ENCODE results near the gene IMMT.
A peak's percentile ranks its signal among the peaks of the same experiment; 100 is the strongest.

IMMT gene

DNA sequence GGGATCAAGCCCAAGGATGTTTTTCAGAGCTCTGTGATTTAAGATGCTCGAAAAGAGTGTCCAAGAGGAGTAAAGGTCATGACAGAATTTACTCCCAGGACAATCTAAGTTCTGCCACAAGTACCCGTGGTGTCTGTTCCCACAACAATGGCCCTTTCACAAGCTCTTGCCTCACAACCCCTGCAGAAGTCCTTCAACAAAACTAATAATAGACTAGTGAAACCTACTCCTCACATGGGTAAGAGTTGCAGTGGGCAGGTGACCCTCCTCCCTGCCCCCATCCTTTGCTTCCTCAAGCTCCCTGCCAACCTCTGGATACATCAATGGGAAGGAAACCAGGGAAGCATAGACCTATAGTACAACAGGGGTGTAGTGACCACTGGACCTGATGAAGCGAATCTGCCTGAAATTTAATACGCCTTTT lies 54.3 kb downstream of the IMMT start:
- no peak for DNase-seq (ENCODE audit: low spot score)

DNA sequence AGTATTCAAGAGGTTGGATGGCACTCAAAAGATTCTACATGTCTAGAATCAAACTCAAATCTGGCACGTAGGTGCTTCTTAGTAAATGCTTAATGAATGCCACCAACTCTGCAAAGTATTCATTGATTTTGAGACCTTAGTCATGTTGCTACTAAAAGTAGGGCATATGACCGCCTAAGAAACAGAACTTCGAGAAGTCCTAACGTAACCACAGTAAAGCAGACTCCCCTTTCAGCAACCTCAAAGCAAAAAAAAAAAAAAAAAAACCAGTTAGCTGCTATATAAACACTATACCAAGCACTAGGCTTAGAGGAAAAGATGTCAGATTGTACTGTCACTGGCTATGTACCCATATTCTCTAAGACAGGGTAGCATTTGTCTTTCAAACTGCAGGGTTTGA lies 55.3 kb downstream of the IMMT start:
- no peak for DNase-seq (ENCODE audit: low spot score)

DNA sequence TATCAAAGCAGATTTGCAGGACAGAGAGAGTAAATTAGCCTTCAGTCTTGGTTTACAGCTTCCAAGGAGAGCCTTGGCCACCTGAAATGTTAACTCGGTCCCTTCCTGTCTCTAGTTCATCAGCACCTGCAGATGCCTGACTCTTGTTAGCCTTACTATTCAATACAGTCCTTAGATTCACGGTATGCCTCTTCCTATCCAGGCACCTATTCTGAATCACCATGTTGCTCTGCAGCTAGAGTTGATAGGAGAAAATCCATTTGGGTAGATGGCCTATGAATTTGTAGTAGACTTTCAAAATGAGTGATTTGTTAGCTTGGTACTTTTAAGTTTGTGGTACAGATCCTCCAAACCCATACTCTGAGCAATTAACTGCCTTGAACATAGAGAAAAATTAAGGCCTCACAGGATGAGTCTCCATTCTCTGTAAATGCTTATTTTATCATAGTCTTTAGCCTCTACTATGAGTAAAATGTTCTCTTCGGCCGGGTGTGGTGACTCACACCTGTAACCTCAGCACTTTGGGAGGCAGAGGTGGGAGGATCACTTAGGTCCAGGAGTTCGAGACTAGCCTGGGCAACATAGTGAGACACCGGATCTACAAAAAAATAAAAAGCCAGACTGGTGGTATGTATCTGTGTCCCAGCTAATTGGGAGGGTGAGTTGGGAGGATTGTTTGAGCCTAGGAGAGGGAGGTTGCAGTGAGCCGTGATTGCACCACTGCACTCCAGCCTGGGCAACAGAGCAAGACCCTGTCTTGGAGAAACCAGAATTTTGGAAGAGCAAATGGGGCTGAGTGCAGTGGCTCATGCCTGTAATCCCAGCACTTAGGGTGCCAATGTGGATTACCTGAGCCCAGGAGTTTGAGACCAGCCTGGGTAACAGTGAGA lies 56.3 kb downstream of the IMMT start:
- DNase-seq (ENCODE audit: low spot score): no peak

DNA sequence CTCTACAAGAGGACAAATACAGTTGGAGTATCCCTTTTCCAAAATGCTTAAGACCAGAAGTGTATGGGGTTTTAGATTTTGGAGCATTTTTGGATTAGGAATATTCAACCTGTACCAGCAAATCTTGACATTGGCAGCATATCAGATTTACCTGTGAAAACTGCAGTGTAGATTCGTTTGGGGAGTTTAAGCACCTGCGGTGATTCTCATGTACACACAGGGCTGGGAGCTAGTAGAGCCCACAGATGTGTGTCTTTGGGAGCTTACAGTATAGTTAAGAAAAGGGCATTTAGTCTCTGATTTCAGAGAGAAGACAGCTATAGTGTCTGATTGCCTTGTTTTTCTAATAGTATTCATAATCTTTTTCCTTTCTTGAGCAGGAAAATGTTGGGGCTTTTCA lies 59.1 kb downstream of the IMMT start:
- DNase-seq (ENCODE audit: low spot score): no peak

DNA sequence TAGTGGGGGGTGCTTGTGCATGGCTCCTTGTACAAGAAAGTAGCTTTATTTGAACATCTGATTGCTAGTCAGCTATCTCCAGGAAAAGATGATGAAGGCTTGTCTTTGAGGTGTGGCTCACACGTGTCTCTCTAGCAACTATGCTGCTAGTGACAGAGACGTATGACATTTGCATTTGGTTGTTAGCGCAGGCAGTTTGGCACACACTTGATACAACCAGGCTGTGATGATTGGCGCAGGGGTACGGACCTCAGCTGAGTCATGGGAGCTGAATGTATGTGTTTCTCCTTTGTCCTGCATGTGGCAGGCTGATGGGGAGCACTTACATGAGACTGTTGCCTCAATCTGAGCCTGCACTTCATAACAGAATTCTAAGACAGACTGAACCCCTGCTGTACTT lies 59.6 kb downstream of the IMMT start:
- no peak for DNase-seq (ENCODE audit: low spot score)

DNA sequence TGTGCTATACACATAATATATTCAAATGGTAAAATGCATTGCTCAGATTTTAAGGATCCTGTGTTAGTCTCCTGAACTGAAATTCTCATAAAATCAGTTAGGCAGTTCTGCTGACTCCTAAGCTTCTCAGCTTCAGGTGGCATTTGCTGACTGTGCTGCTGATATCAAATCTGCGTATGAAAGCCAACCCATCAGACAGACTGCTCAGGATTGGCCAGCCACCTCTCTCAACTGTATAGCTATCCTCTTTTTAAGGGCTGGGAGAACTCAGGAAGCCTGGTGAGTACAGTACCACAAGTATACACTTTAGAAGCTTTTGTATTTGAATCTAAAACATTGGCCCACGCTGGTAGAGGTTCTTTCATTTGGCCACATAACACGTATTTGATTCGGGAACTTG lies 60.6 kb downstream of the IMMT start:
- DNase-seq (ENCODE audit: low spot score): no peak

DNA sequence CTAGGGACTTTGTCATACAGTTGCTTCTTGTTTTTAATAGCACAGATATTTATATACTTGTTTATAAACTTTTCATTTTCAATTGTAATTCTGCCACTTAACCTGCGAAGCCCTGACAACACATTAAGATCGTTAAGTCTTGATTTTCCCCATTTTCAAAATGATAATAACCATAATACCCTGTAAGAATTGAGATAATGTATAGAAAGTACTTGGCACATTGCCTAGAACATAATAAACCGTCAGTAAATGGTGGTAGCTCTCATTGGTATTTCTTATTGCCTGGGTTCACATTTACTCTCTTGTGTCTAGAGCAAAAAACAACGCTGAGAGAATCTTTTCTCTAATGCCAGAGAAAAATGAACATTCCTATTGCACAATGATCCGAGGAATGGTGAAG lies 70.6 kb downstream of the IMMT start:
- DNase-seq (ENCODE audit: low spot score): no peak

DNA sequence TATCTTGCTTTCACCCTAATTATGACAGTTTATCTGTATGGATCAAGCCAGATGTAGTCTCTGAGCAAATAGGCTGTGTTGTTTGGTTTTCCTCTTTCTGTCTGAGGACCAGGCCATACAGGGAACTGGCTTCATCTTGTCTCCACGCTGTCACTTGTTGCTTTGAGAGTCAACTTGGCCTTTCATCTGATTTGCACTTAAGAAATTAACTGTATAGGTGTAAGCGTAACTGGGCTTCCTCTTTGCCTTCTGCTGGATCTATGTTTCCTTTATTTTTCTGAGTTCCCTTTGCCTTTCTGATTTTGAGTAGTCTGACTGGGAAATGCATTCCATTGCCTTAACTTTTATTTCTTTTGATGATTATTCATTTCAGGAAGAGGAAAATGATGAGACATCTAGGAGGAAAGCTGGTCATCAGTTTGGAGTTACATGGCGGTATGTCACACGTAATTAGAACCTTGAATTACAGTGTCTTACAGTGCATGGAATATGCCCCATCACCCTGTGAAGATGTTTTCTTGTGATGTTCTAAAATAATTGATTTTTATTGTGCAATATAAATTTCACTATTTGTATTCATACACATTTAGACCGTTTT lies 71.8 kb downstream of the IMMT start:
- DNase-seq (ENCODE audit: low spot score): no peak

DNA sequence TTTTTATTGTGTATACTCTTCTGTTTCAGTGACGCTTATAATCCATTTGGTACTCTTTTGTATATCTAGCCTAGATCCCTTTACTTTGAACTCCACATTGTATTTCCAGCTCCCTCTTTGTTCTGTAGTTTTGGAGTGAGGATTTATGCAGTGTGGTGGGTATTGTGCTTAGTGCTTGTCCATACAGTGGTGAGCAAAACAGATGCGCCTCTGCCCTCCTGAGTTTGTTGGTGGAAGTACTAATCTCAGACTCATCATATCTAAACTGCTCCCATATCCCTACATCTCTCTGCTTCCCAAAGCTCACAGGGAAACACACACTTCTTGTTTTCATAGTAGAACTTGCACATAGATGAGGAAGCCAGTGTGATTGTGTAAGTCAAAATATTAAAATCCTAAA lies 77.1 kb downstream of the IMMT start:
- DNase-seq (ENCODE audit: low spot score): no peak

DNA sequence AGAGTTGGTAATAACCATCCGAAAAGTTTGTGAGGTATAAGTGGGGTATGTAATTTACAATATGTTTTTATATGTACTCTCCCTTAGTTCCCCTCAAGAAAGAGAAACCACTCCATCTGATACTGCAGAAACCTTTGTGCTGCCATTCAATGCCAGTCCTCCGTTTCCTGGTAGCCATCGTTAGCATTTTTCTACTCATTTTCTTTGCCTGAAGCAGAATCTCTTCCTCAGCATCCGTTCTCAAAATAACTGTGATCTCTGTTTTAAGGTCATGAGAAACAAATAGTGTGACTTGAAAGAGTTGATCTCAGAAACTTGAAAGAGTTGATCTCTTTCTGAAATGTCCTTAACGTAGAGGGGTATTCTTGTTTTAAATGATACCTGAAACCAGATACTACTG lies 88.2 kb downstream of the IMMT start:
- DNase-seq (ENCODE audit: low spot score): peak; percentile 6

DNA sequence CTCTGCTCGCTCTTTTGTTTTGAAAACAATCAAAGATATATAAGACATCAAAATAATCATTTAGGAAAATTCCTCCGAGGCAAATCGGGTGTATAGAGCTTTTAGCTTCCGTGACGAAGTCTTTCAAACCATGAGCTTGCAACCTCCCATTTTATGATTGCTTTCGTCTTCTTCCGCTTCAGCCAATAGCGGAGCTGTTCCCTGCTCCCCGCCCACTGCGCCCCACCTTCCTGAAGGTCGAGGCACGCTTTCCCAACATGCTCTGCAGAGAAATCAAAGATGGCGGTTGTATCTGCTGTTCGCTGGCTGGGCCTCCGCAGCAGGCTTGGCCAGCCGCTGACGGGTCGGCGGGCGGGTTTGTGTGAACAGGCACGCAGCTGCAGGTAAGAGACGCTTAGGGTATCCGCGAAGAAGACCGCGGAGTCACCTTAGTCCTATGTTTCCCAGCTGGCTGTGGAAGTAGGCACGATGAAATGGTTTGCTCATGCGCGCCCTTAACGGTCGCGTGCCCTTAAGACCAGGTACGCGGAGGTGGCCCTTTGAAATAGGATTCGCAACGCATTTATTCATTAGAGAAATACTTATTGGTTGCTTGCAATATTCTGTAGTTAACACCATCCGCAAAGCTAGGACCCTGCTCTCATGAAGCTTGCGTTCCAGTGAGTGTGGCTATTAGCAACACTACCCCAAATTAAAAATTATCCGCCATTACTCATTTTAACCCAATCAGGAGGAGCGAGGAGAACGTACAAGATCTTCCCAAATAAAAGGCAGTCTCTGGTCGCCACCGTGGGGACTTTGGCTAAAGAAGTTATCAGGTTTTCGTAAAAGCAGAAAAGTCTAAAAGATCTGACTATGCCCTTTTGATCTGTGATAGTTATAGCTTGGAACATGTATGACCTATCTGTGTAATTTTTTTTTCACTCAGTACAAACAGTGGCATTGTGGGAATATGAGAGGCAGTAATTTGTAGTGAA lies 89.0 kb downstream of the IMMT start, which contains the start of gene PTCD3:
Gene PTCD3 (plus strand): TSS at position 267 of the 977 bp plus-strand sequence. CDS start 13 bp downstream, at position 280.
- DNase-seq (ENCODE audit: low spot score): peak; percentile 96

DNA sequence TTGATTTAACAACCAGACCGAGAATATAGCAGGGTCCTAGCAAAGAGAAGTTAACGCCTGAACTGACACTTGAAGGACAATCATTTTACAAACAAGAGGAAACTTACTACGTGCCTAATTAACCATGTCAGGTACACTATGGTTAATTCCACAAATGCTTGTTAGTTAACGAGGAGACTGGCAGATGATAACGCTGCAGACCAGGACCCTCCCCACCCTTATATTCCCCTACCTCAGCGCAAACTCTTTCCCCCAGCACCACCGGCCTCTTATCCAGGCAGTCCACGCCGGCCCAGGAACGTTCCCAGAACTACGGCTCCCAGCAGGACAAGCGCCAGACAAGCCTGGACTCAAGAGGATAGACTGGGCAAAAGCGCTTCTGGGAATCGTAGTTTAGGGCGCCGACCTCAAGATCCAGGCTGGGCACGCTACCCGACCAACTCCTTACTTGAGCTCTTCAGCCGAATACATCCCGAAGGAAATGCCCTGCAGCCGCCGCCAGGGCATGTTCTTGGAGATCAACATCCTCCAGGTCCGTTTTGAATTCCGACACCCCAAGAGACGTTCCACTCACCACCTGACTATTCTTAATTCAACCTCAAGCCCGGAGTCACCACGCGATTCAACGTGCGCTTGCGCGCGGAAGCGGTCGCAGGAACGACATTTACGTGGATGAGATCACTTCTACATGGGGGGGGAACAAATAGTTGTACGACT lies 89.9 kb downstream of the IMMT start, which contains the start of gene POLR1A:
Gene POLR1A (minus strand): TSS at position 635 of the 717 bp plus-strand sequence. CDS start 110 bp downstream, at position 525.
- DNase-seq (ENCODE audit: low spot score): peak; percentile 94

DNA sequence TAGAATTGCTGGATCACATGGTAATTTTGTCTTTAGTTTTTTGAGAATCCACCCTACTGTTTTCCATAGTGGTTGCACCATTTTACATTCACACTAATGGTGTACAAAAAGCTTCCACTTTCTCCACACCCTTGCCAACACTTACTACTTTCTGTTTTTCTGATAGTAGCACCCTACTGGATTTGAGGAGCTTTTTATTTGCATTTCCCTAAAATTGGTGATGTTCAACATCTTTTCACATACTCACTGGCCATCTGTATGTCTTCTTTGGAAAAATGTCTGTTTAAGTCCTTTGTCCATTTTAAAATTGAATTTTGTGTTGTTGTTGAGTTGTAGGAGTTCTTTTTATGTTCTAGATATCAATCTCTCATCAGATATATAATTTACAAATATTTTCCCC lies 93.1 kb downstream of the IMMT start:
- no peak for DNase-seq (ENCODE audit: low spot score)

DNA sequence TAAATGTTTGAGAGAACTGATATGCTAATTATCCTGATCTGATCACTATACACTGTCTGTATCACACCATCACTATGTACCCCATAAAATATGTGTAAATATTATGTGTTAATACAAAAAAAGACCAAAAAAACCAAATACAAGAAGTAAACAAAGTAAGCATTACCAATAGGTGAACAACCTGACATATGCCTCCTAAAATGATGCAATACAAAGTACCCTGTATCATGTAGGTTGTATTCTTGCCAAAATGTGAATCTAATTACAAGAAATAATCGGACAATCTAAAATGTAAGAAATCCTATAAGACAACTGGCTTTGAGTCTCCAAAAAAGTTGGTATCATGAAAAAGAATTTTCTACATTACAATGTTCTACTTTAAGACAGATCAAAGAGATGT lies 97.3 kb downstream of the IMMT start:
- DNase-seq (ENCODE audit: low spot score): no peak

DNA sequence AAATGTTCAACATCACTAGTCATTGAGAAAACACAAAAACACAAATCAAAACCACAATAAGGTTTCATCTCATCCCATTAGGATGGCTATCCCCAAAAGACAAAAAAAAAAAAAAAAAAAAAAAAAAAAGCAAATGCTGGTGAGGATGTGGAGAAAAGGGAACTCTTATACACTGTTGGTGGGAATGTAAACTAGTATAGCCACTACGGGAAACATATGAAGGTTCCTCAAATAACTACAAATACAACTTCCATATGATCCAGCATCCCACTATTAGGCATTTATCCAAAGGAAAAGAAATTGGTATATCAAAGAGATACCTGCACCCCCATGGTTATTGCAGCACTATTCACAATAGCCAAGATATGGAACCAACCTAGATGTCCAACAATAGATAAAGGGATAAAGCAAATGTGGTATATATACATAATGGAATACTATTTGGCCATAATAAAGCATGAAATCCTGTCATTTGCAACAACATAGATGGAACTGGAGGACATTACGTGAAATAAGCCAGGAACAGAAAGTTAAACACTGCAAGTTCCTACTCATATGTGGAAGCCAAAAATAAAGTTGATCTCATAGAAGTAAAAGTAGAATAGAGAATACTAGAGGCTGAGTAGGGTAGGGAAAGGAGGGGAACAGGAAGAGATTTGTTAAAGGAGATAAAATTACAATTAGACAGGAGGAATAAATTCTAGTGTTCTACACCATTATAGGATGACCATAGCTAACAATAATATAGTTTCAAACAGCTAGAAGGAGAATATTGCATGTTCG lies 98.0 kb downstream of the IMMT start:
- no peak for DNase-seq (ENCODE audit: low spot score)

DNA sequence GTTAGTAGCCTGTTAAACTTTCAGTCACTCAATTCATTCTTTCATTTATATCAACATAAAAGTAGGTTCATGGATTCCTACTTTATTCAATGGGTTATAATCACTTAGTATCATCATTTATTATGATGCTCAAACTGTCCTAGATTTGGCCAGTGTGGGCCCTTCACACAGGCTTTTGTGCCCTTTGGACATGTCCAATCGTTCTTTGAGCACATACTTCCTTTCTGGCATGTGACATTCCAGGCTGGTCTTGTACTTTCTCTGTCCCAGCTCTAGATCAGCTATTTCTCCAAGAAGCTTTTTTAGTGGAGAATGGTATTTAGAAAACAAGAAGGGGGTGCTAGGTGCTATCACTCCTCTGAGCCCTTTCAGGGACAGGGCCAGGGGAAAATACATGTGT lies 101.0 kb downstream of the IMMT start:
- no peak for DNase-seq (ENCODE audit: low spot score)
